RCC 7860 (cell line): ENCODE data around the gene SKAP1.
"Not testable (repeated sequence)": the region's sequence is repeated elsewhere in the genome, so short reads cannot be mapped to it uniquely, and the experiment has no call there.

Experiments
- DNase-seq: peaks from one replicate; pipeline ENCODE4 v3.0.0-alpha.2; 2015; ENCODE audit warnings: low spot score
- FAIRE-seq: peaks from 2 replicates; lab custom pipeline; 2012; peaks lifted over from hg19 to GRCh38; lab: Jason Lieb, UNC

The SKAP1 gene

GRCh38 chr17:48420823-48421222 is 9.2 kb downstream of the SKAP1 start:
- FAIRE-seq (no peak), DNase-seq (no peak)

- FAIRE-seq (no peak), DNase-seq (no peak)
These were observed 13.0 kb downstream of the SKAP1 start for GRCh38 chr17:48416971-48417370.

- no peak for FAIRE-seq
These were observed 16.2 kb downstream of the SKAP1 start for GRCh38 chr17:48413613-48414405.

GRCh38 chr17:48412841-48413240 is 17.2 kb downstream of the SKAP1 start:
- no peak for FAIRE-seq

More at GRCh38 chr17:48413613-48414405, 16.2 kb downstream of the SKAP1 start:
- no peak for DNase-seq

GRCh38 chr17:48410821-48411220 is 19.2 kb downstream of the SKAP1 start:
- FAIRE-seq, DNase-seq: not testable (repeated sequence)

More at GRCh38 chr17:48412841-48413240, 17.2 kb downstream of the SKAP1 start:
- DNase-seq, result no peak

GRCh38 chr17:48409607-48410006 is 20.4 kb downstream of the SKAP1 start:
- no peak for DNase-seq

GRCh38 chr17:48406936-48407567 is 23.0 kb downstream of the SKAP1 start:
- no peak for FAIRE-seq
- DNase-seq, result no peak

More at GRCh38 chr17:48409607-48410006, 20.4 kb downstream of the SKAP1 start:
- FAIRE-seq, result no peak

GRCh38 chr17:48394821-48395220 is 35.2 kb downstream of the SKAP1 start:
- FAIRE-seq, result no peak
- no peak for DNase-seq

- DNase-seq, result no peak
- no peak for FAIRE-seq
These were observed 36.7 kb downstream of the SKAP1 start for GRCh38 chr17:48393283-48393682.

- DNase-seq (no peak), FAIRE-seq (no peak)
These were observed 37.2 kb downstream of the SKAP1 start for GRCh38 chr17:48392857-48393256.

- DNase-seq (no peak), FAIRE-seq (no peak)
These were observed 38.6 kb downstream of the SKAP1 start for GRCh38 chr17:48391444-48391843.

GRCh38 chr17:48389903-48390302 is 40.1 kb downstream of the SKAP1 start:
- FAIRE-seq, result no peak
- DNase-seq, result no peak

GRCh38 chr17:48388955-48389743 is 40.9 kb downstream of the SKAP1 start:
- DNase-seq, result no peak
- no peak for FAIRE-seq

- no peak for FAIRE-seq
- DNase-seq, result no peak
These were observed 43.2 kb downstream of the SKAP1 start for GRCh38 chr17:48386826-48387225.

GRCh38 chr17:48385319-48385718 is 44.7 kb downstream of the SKAP1 start:
- no peak for DNase-seq
- no peak for FAIRE-seq

GRCh38 chr17:48384164-48384563 is 45.9 kb downstream of the SKAP1 start:
- no peak for DNase-seq
- FAIRE-seq, result no peak

GRCh38 chr17:48382989-48383388 is 47.0 kb downstream of the SKAP1 start:
- DNase-seq, result no peak
- FAIRE-seq, result no peak

GRCh38 chr17:48378708-48379392 is 51.2 kb downstream of the SKAP1 start:
- no peak for FAIRE-seq
- DNase-seq, result no peak

GRCh38 chr17:48378238-48378637 is 51.8 kb downstream of the SKAP1 start:
- DNase-seq, result no peak
- FAIRE-seq, result no peak

- no peak for DNase-seq
- FAIRE-seq, result no peak
These were observed 53.2 kb downstream of the SKAP1 start for GRCh38 chr17:48376682-48377325.
